ENCODE results near the gene C17orf78.
"Not testable (repeated sequence)": the region's sequence is repeated elsewhere in the genome, so short reads cannot be mapped to it uniquely, and the experiment has no call there.

Gene C17orf78

GRCh38 chr17:37441369-37442014 lies 65.7 kb downstream of the C17orf78 start:
- not testable (repeated sequence) for DNase-seq
